PC-9 (cell line): Measurements from ENCODE around the gene BTN3A1. TPM values are rescaled to one million over a fixed set of nuclear protein-coding genes. Genes with fewer than 3 reads are reported as not detected.

Experiments used
- BruUV-seq: library from RNA; stranded (reverse); fragments of 400-500 nt; replicated peaks from 2 replicates; lab custom pipeline; 2021; lab: Mats Ljungman, UMichigan
- CTCF ChIA-PET: fragments of 300-600 bp; sonication (Branson Sonifier 250); formaldehyde crosslinking; loops from one replicate; lab custom pipeline; 2022; ENCODE audit warnings: antibody characterized with exemption; lab: Charles Lee
- POLR2A ChIA-PET: fragments of 300-600 bp; sonication (Branson Sonifier 250); formaldehyde crosslinking; loops from one replicate; lab custom pipeline; 2022; ENCODE audit warnings: antibody characterized with exemption; ENCODE audit not compliant: unreplicated experiment; lab: Charles Lee
- DNase-seq, 2 experiments: peaks; one replicate each; pipeline versions ENCODE4 v3.0.0 to v3.0.0-alpha.2; 2015 to 2022; ENCODE audit warnings: mixed read lengths in 1 of 2
- H2AFZ ChIP-seq: fragments of 200-600 bp; sonication (generic); 2 replicates; pipeline ENCODE4 v1.8.1; 2017; ENCODE audit warnings: antibody characterized with exemption
- H3F3A ChIP-seq: fragments of 200-600 bp; sonication (generic); 2 replicates; pipeline ENCODE4 v1.8.1; 2017; ENCODE audit warnings: antibody characterized with exemption, mild to moderate bottlenecking, low read depth; ENCODE audit not compliant: insufficient read depth
- H3K27ac ChIP-seq: fragments of 200-600 bp; sonication (generic); 2 replicates; pipeline ENCODE4 v1.6.1; 2016; ENCODE audit warnings: mixed run types
- H3K27me3 ChIP-seq: fragments of 200-600 bp; sonication (generic); 2 replicates; pipeline ENCODE4 v1.6.1; 2016; ENCODE audit warnings: low read depth, mixed run types; ENCODE audit not compliant: insufficient read depth
- H3K36me3 ChIP-seq: fragments of 200-600 bp; sonication (generic); 2 replicates; pipeline ENCODE4 v1.6.1; 2016; ENCODE audit warnings: low read depth, mixed run types
- H3K4me1 ChIP-seq: fragments of 200-600 bp; sonication (generic); replicated peaks from 2 replicates; pipeline ENCODE4 v1.6.1; 2016; ENCODE audit warnings: mixed run types; ENCODE audit not compliant: insufficient read depth
- H3K4me2 ChIP-seq: fragments of 200-600 bp; sonication (generic); 2 replicates; pipeline ENCODE4 v1.6.1; 2017; ENCODE audit warnings: mixed run types
- H3K4me3 ChIP-seq: fragments of 200-600 bp; sonication (generic); 2 replicates; pipeline ENCODE4 v1.6.1; 2016; ENCODE audit warnings: mixed run types
- H3K79me2 ChIP-seq: fragments of 200-600 bp; sonication (generic); 2 replicates; pipeline ENCODE4 v1.6.1; 2017; ENCODE audit warnings: low read depth, mixed run types
- H3K9me2 ChIP-seq: fragments of 200-600 bp; sonication (generic); 2 replicates; pipeline ENCODE4 v1.8.1; 2017; ENCODE audit warnings: mild to moderate bottlenecking; ENCODE audit not compliant: insufficient read depth
- H3K9me3 ChIP-seq: fragments of 200-600 bp; sonication (generic); 2 replicates; pipeline ENCODE4 v1.8.1; 2016; ENCODE audit warnings: low read depth; ENCODE audit not compliant: insufficient read depth
- H4K20me1 ChIP-seq: fragments of 200-600 bp; sonication (generic); 2 replicates; pipeline ENCODE4 v1.8.1; 2017; ENCODE audit not compliant: insufficient read depth
- CTCF ChIP-seq: fragments of 200-600 bp; sonication (generic); conservative IDR thresholded peaks from 2 replicates; pipeline ENCODE4 v1.6.1; 2017; ENCODE audit warnings: mixed run types, antibody characterized with exemption, mild to moderate bottlenecking, moderate library complexity
- EZH2 ChIP-seq: fragments of 200-600 bp; sonication (generic); IDR thresholded peaks from 2 replicates; pipeline ENCODE4 v1.8.0; 2017; ENCODE audit warnings: antibody characterized with exemption, low read depth
- intact Hi-C: fragments of 100-400 bp; cut with micrococcal nuclease; formaldehyde crosslinking; loops from one replicate; pipeline ENCODE4 v1.10.0; 2022; ENCODE audit not compliant: unreplicated experiment
- total RNA-seq: library from RNA; stranded (reverse); gene quantifications from 2 replicates; pipeline ENCODE4 v1.2.3, GENCODE V29; 2021

Gene BTN3A1
- total RNA-seq, 1 experiment from 2014 or later = 28.3 TPM

DNA sequence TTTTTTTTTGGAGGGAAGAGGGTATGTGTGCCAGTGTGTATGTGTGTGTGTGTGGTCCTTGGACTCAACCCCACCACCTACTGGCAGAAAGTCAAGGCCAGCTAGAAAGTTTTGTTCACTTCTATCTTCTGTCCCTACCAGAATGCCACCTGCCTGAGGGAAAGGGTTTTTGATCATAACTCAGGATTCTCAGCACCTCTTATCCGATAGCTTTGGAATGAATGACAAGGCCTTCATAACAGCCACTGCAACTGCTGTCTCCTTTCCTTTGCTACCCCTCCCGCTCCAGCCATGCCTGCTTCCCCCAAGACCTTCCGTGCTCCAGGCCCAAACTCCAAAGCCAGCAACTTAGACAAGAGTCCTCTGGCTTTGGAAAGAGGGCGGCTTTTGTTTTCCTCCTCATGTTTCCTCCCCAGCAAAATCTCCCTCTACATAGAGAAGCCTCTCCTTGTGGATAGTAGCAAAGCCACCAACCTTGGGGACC, 18.7 kb downstream of the BTN3A1 start:
- H3K36me3 ChIP-seq = no peaks in the 10 kb centered on the region
- no peaks in the 10 kb centered on the region for H3K27me3 ChIP-seq
- no peaks in the 10 kb centered on the region for H3K9me2 ChIP-seq
- H3F3A ChIP-seq = peaks cover 6% of the 10 kb centered on the region; the same call in 1 of the 2 replicates
- CTCF ChIA-PET = no interaction called here
- no peaks in the 10 kb centered on the region for H4K20me1 ChIP-seq
- H3K9me3 ChIP-seq = peaks cover 5% of the 10 kb centered on the region; the same call in 1 of the 2 replicates
- peak overlapping the region; percentile 67; the same call in 1 of the 2 replicates for H3K4me3 ChIP-seq
- POLR2A ChIA-PET = interaction anchor here (0.6 to 0.7 kb wide), 3 partner anchors 90 to 427 kb away, joined by 3 to 31 read pairs (median 5); no protein-coding TSS in a partner anchor
- no peak for TF ChIP-seq EZH2
- TF ChIP-seq CTCF = peak; percentile 41; the same call in 1 of the 2 replicates
- peak in 1 of 2 experiments; percentile 20 for DNase-seq
- intact Hi-C loops = loop anchor here (1.0 to 10.0 kb wide), 2 partner anchors 76 to 101 kb away; no protein-coding TSS in a partner anchor
- H2AFZ ChIP-seq = peak overlapping the region; percentile 87
- H3K27ac ChIP-seq = peak overlapping the region; percentile 53
- H3K4me2 ChIP-seq = peak overlapping the region; percentile 73
- no TSS peak for BruUV-seq
- H3K4me1 ChIP-seq = peaks cover 6% of the 10 kb centered on the region; the same call in 1 of the 2 replicates
- H3K79me2 ChIP-seq = no peaks in the 10 kb centered on the region

- H3K4me3 ChIP-seq = peak overlapping the region; percentile 67
- H3K9me2 ChIP-seq = no peaks in the 10 kb centered on the region
- no peaks in the 10 kb centered on the region for H3K79me2 ChIP-seq
- peaks cover 6% of the 10 kb centered on the region; the same call in 1 of the 2 replicates for H3F3A ChIP-seq
- peak; percentile 72 to 80 for DNase-seq
- no peaks in the 10 kb centered on the region for H4K20me1 ChIP-seq
- H2AFZ ChIP-seq = peak overlapping the region; percentile 87
- H3K9me3 ChIP-seq = peaks cover 5% of the 10 kb centered on the region; the same call in 1 of the 2 replicates
- intact Hi-C loops = loop anchor here (1.0 to 10.0 kb wide), 2 partner anchors 77 to 100 kb away; no protein-coding TSS in a partner anchor
- 0 out of 2 replicates have a peak overlapping the region, but pooled peaks have one; percentile 53 for H3K27ac ChIP-seq
- H3K4me2 ChIP-seq = peak overlapping the region; percentile 73
- no peak for TF ChIP-seq EZH2
- TF ChIP-seq CTCF = no peak
- H3K27me3 ChIP-seq = no peaks in the 10 kb centered on the region
- BruUV-seq = TSS peak; percentile 68
- CTCF ChIA-PET = no interaction called here
- H3K4me1 ChIP-seq = peaks cover 6% of the 10 kb centered on the region; the same call in 1 of the 2 replicates
- POLR2A ChIA-PET = no interaction called here
- H3K36me3 ChIP-seq = no peaks in the 10 kb centered on the region
Measured at GRCh38 chr6:26421259-26422144, 19.4 kb downstream of the BTN3A1 start.

GRCh38 chr6:26422329-26422728, 20.3 kb downstream of the BTN3A1 start:
- H3K4me2 ChIP-seq = peak overlapping the region; percentile 73
- no peaks in the 10 kb centered on the region for H3K36me3 ChIP-seq
- peaks cover 5% of the 10 kb centered on the region; the same call in 1 of the 2 replicates for H3K9me3 ChIP-seq
- no peak overlapping the region for H2AFZ ChIP-seq
- H3K27ac ChIP-seq = no peak overlapping the region
- H3K9me2 ChIP-seq = no peaks in the 10 kb centered on the region
- H4K20me1 ChIP-seq = no peaks in the 10 kb centered on the region
- ChIA-PET POLR2A (no interaction called here), CTCF (no interaction called here)
- intact Hi-C loops = loop anchor here (10.0 kb wide), 1 partner anchor 78 kb away; no protein-coding TSS in a partner anchor
- peaks cover 6% of the 10 kb centered on the region; the same call in 1 of the 2 replicates for H3F3A ChIP-seq
- H3K27me3 ChIP-seq = no peaks in the 10 kb centered on the region
- peak overlapping the region; percentile 67 for H3K4me3 ChIP-seq
- H3K4me1 ChIP-seq = peaks cover 6% of the 10 kb centered on the region; the same call in 1 of the 2 replicates
- H3K79me2 ChIP-seq = no peaks in the 10 kb centered on the region
- TF ChIP-seq CTCF (no peak), EZH2 (no peak)
- no TSS peak for BruUV-seq
- no peak for DNase-seq
